Gastroesophageal sphincter (tissue), 3 donors: ENCODE data around the gene FDXACB1.

Source experiments
- CTCF ChIP-seq, 4 experiments: fragments of 200-600 bp in 2 of 4; fragments of 450-650 bp in 2 of 4; sonication (generic) in 1 of 4; IDR thresholded peaks; one replicate each; pipeline ENCODE4 v1.5.1; 2017 to 2019; ENCODE audit warnings: antibody characterized with exemption in 4 of 4, mild to moderate bottlenecking in 2 of 4, moderate library complexity in 2 of 4
- POLR2A ChIP-seq, 2 donors: fragments of 450-650 bp; IDR thresholded peaks; one replicate each; pipeline ENCODE4 v1.6.1; 2017; ENCODE audit warnings: antibody characterized with exemption in 2 of 2, mild to moderate bottlenecking in 2 of 2, moderate library complexity in 1 of 2
- POLR2AphosphoS5 ChIP-seq: sonication (generic); formaldehyde crosslinking; IDR thresholded peaks from one replicate; pipeline ENCODE4 v1.6.1; 2017; ENCODE audit warnings: antibody characterized with exemption

GRCh38 chr11:111886844-111887243, 7.9 kb upstream of the FDXACB1 start:
- TF ChIP-seq CTCF (IDR thresholded peaks at IDR 0.05) (no peak), POLR2AphosphoS5 (no peak), POLR2A (IDR thresholded peaks at IDR 0.05) (no peak)
